Measurements from ENCODE around the gene PCYOX1L. TPM values are rescaled to one million over a fixed set of nuclear protein-coding genes. Genes with fewer than 3 reads are reported as not detected.

PCYOX1L gene
- total and polyA plus RNA-seq, 2 of the 8 experiments (the other 6 are each of a cell fraction or from before 2014, with no cell fraction given), result 6.8 to 17.2 TPM

- Histone ChIP-seq H2AFZ (ENCODE audit: low read length) (no peak overlapping the region), H3K18ac (ENCODE audit: extremely low read depth, low read length) (no peak overlapping the region), H3K9ac (replicated peaks in 1 of 4; ENCODE audit: extremely low read depth in 1 of 4, low read depth in 3 of 4, low read length in 3 of 4) (no peak overlapping the region), H3K79me2 (ENCODE audit: control insufficient read depth in 1 of 2, insufficient read depth in 2 of 2, low read length in 2 of 2) (no peaks in the 10 kb centered on the region), H4K20me1 (replicated peaks in 1 of 2; ENCODE audit: control insufficient read depth in 1 of 2, insufficient read depth in 2 of 2, low read length in 2 of 2) (no peaks in the 10 kb centered on the region), H3K23me2 (ENCODE audit: low read depth, low read length) (no peaks in the 10 kb centered on the region), H3K27me3 (replicated peaks in 1 of 4; ENCODE audit: control insufficient read depth in 3 of 4, extremely low read depth in 1 of 4, insufficient read depth in 3 of 4, low read length in 3 of 4) (no peaks in the 10 kb centered on the region), H3K4me1 (replicated peaks in 1 of 4; ENCODE audit: control insufficient read depth in 3 of 4, insufficient read depth in 4 of 4, low read length in 3 of 4) (no peaks in the 10 kb centered on the region), H3K4ac (replicated peaks; ENCODE audit: insufficient read length, low read depth, low read length) (no peak overlapping the region), H3K14ac (ENCODE audit: insufficient read length) (no peak overlapping the region), H2AK5ac (ENCODE audit: low read depth, low read length) (no peak overlapping the region), H3K9me3 (ENCODE audit: insufficient read depth in 2 of 2, low read depth in 1 of 2, low read length in 1 of 2) (no peaks in the 10 kb centered on the region), H3K36me3 (ENCODE audit: control insufficient read depth in 2 of 4, insufficient read depth in 4 of 4, low read length in 3 of 4) (no peaks in the 10 kb centered on the region), H2BK15ac (ENCODE audit: low read length) (no peak overlapping the region), H2BK120ac (replicated peaks; ENCODE audit: low read depth, low read length) (no peak overlapping the region), H2BK20ac (ENCODE audit: low read length) (no peak overlapping the region), H3K4me3 (ENCODE audit: extremely low read depth in 1 of 4, insufficient read depth in 2 of 4, low read depth in 3 of 4, low read length in 4 of 4) (no peak overlapping the region), H3K56ac (replicated peaks; ENCODE audit: insufficient read length, low read depth, low read length) (no peak overlapping the region), H3K4me2 (ENCODE audit: insufficient read depth in 1 of 2, low read depth in 2 of 2, low read length in 2 of 2) (no peak overlapping the region), H2BK5ac (ENCODE audit: low read depth, low read length) (no peak overlapping the region), H4K91ac (replicated peaks; ENCODE audit: insufficient read length, low read length) (no peak overlapping the region), H4K8ac (ENCODE audit: extremely low read depth, insufficient read depth, low read length) (no peak overlapping the region), H3K23ac (ENCODE audit: insufficient read length) (no peak overlapping the region), H2BK12ac (ENCODE audit: low read depth, low read length) (no peak overlapping the region), H3K27ac (ENCODE audit: low read depth, low read length) (no peak overlapping the region), H4K5ac (ENCODE audit: insufficient read length, low read depth, low read length) (no peak overlapping the region), H3K79me1 (ENCODE audit: low read depth, low read length) (no peaks in the 10 kb centered on the region)
- WGBS, 2 experiments (ENCODE audit: extremely low coverage in 1 of 2, insufficient coverage in 1 of 2, insufficient read length in 1 of 2, insufficient replicate concordance in 2 of 2, low coverage in 1 of 2, low lambda C conversion rate in 2 of 2, missing lambda C conversion rate in 1 of 2), result 97% methylated on average over 5 of the region's 5 CpGs; no CpG with 5 or more reads in 1 of the 2 experiments
- no peak for DNase-seq (ENCODE audit: low read depth in 1 of 2, low spot score in 2 of 2)
- FAIRE-seq, result no peak
- POLR2A ChIA-PET (ENCODE audit: partially characterized antibody), result no interaction called here
- CTCF ChIA-PET (ENCODE audit: partially characterized antibody), result interaction anchor here (1.1 to 1.4 kb wide), 2 partner anchors 11 to 27 kb away, joined by 3 to 4 read pairs; no protein-coding TSS in a partner anchor
- no peak for TF ChIP-seq ASH2L (IDR thresholded peaks at IDR 0.05; ENCODE audit: low read length)
- TF ChIP-seq POLR2AphosphoS5 (IDR thresholded peaks at IDR 0.05; ENCODE audit: low read depth, low read length), result no peak
Measured at GRCh38 chr5:149328177-149328576, 29.7 kb upstream of the PCYOX1L start.
